ENCODE measurements around the gene GDF9.

GDF9 gene

GRCh38 chr5:132825834-132826391 lies 40.4 kb downstream of the GDF9 start:
- no peaks in the 10 kb centered on the region for H4K20me1 ChIP-seq (ENCODE audit: low read depth, low read length)
- no peaks in the 10 kb centered on the region for H3K9me3 ChIP-seq (ENCODE audit: insufficient read depth, low read length)
- TF ChIP-seq CTCF (IDR thresholded peaks at IDR 0.05; ENCODE audit: insufficient read depth, low read length, poor library complexity, severe bottlenecking), result no peak
- no peak for TF ChIP-seq EZH2phosphoT487 (conservative IDR thresholded peaks at IDR 0.05; ENCODE audit: low read length)
- H3K36me3 ChIP-seq (ENCODE audit: low read length), result no peaks in the 10 kb centered on the region
- H2AFZ ChIP-seq (ENCODE audit: low read depth, low read length, severe bottlenecking), result no peak overlapping the region
- no peak overlapping the region for H3K4me2 ChIP-seq (ENCODE audit: low read depth, low read length, poor library complexity, severe bottlenecking)
- H3K79me2 ChIP-seq (ENCODE audit: insufficient read depth, low read length), result no peaks in the 10 kb centered on the region
- no peaks in the 10 kb centered on the region for H3K27me3 ChIP-seq (ENCODE audit: low read length)
- no peak overlapping the region for H3K9ac ChIP-seq (ENCODE audit: low read length)
- no peak overlapping the region for H3K4me3 ChIP-seq (ENCODE audit: insufficient read depth, low read length, poor library complexity, severe bottlenecking)
- no peak overlapping the region for H3K27ac ChIP-seq (ENCODE audit: low read depth, low read length)
- H3K9me2 ChIP-seq (replicated peaks; ENCODE audit: insufficient read depth, low read length), result no peaks in the 10 kb centered on the region
- no peaks in the 10 kb centered on the region for H3F3A ChIP-seq (ENCODE audit: insufficient read depth)

GRCh38 chr5:132825033-132825833 lies 41.0 kb downstream of the GDF9 start:
- H3K9ac ChIP-seq (ENCODE audit: low read length), result no peak overlapping the region
- H3K4me3 ChIP-seq (ENCODE audit: insufficient read depth, low read length, poor library complexity, severe bottlenecking), result no peak overlapping the region
- H3K9me3 ChIP-seq (ENCODE audit: insufficient read depth, low read length), result no peaks in the 10 kb centered on the region

GRCh38 chr5:132824426-132824825 lies 41.8 kb downstream of the GDF9 start:
- no peaks in the 10 kb centered on the region for H3K9me2 ChIP-seq (replicated peaks; ENCODE audit: insufficient read depth, low read length)
- H3K27me3 ChIP-seq (ENCODE audit: low read length), result no peaks in the 10 kb centered on the region
- H3K4me2 ChIP-seq (ENCODE audit: low read depth, low read length, poor library complexity, severe bottlenecking), result no peak overlapping the region
- no peak overlapping the region for H2AFZ ChIP-seq (ENCODE audit: low read depth, low read length, severe bottlenecking)
- H3K9me3 ChIP-seq (ENCODE audit: insufficient read depth, low read length), result no peaks in the 10 kb centered on the region
- TF ChIP-seq CTCF (IDR thresholded peaks at IDR 0.05; ENCODE audit: insufficient read depth, low read length, poor library complexity, severe bottlenecking), result no peak
- no peak for TF ChIP-seq EZH2phosphoT487 (conservative IDR thresholded peaks at IDR 0.05; ENCODE audit: low read length)
- H4K20me1 ChIP-seq (ENCODE audit: low read depth, low read length), result no peaks in the 10 kb centered on the region
- no peaks in the 10 kb centered on the region for H3K36me3 ChIP-seq (ENCODE audit: low read length)
- H3K9ac ChIP-seq (ENCODE audit: low read length), result no peak overlapping the region
- no peak overlapping the region for H3K4me3 ChIP-seq (ENCODE audit: insufficient read depth, low read length, poor library complexity, severe bottlenecking)
- H3K27ac ChIP-seq (ENCODE audit: low read depth, low read length), result no peak overlapping the region
- no peaks in the 10 kb centered on the region for H3K79me2 ChIP-seq (ENCODE audit: insufficient read depth, low read length)
- no peaks in the 10 kb centered on the region for H3F3A ChIP-seq (ENCODE audit: insufficient read depth)

More at GRCh38 chr5:132825033-132825833, 41.0 kb downstream of the GDF9 start:
- Histone ChIP-seq H3F3A (ENCODE audit: insufficient read depth) (no peaks in the 10 kb centered on the region), H3K27ac (ENCODE audit: low read depth, low read length) (no peak overlapping the region), H3K9me2 (replicated peaks; ENCODE audit: insufficient read depth, low read length) (no peaks in the 10 kb centered on the region), H3K4me2 (ENCODE audit: low read depth, low read length, poor library complexity, severe bottlenecking) (no peak overlapping the region), H3K79me2 (ENCODE audit: insufficient read depth, low read length) (no peaks in the 10 kb centered on the region), H4K20me1 (ENCODE audit: low read depth, low read length) (no peaks in the 10 kb centered on the region), H3K27me3 (ENCODE audit: low read length) (no peaks in the 10 kb centered on the region), H2AFZ (ENCODE audit: low read depth, low read length, severe bottlenecking) (no peak overlapping the region), H3K36me3 (ENCODE audit: low read length) (no peaks in the 10 kb centered on the region)
- no peak for TF ChIP-seq EZH2phosphoT487 (conservative IDR thresholded peaks at IDR 0.05; ENCODE audit: low read length)
- TF ChIP-seq CTCF (IDR thresholded peaks at IDR 0.05; ENCODE audit: insufficient read depth, low read length, poor library complexity, severe bottlenecking), result no peak
